ENCODE measurements around the gene MRM2.

DNA sequence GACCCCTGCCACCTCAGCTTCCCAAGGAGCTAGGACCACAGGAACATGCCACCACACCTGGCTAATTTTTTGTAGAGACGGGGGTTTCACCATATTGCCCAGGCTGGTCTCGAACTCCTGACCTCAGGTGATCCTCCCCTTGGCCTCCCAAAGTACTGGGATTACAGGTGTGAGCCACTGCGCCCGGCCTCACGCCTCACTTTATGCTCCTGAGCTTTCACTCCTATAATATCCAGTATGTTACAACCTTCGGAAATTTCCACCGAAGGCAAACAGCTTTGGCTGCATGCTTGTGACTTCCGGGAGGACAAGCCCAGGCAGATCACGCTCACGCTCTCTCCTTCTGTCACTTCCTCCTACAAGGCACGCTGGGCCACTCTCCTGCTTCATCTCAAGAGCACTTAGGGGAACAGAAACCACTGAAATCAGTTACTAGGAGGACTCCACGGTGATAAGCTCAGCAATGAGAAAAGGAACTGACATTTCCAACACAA, 4.8 kb downstream of the MRM2 start:
- TF ChIP-seq, protein P1, sequence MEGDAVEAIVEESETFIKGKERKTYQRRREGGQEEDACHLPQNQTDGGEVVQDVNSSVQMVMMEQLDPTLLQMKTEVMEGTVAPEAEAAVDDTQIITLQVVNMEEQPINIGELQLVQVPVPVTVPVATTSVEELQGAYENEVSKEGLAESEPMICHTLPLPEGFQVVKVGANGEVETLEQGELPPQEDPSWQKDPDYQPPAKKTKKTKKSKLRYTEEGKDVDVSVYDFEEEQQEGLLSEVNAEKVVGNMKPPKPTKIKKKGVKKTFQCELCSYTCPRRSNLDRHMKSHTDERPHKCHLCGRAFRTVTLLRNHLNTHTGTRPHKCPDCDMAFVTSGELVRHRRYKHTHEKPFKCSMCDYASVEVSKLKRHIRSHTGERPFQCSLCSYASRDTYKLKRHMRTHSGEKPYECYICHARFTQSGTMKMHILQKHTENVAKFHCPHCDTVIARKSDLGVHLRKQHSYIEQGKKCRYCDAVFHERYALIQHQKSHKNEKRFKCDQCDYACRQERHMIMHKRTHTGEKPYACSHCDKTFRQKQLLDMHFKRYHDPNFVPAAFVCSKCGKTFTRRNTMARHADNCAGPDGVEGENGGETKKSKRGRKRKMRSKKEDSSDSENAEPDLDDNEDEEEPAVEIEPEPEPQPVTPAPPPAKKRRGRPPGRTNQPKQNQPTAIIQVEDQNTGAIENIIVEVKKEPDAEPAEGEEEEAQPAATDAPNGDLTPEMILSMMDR (IDR thresholded peaks at IDR 0.05; ENCODE audit: low read length) = no peak
- no peak for TF ChIP-seq EZH2 (optimal IDR thresholded peaks at IDR 0.05; ENCODE audit: low read depth, low read length)
- no peak for TF ChIP-seq EZH2phosphoT487 (IDR thresholded peaks at IDR 0.05; ENCODE audit: low read length)
